Esophagus squamous epithelium (tissue), 4 donors: Measurements from ENCODE around the gene FBXW4.

ENCODE experiments used
- CTCF ChIP-seq, 6 experiments: fragments of 450-650 bp in 4 of 6; fragments of 200-600 bp in 2 of 6; sonication (generic) in 2 of 6; IDR thresholded peaks; one replicate each; pipeline ENCODE4 v1.5.1; 2016 to 2019; ENCODE audit warnings: antibody characterized with exemption in 6 of 6, mild to moderate bottlenecking in 4 of 6, moderate library complexity in 4 of 6
- POLR2A ChIP-seq, 4 donors: fragments of 450-650 bp; IDR thresholded peaks; one replicate each; pipeline ENCODE4 v1.6.1; 2017; ENCODE audit warnings: antibody characterized with exemption in 4 of 4, mild to moderate bottlenecking in 4 of 4, moderate library complexity in 3 of 4

- TF ChIP-seq CTCF (IDR thresholded peaks at IDR 0.05) (no peak), POLR2A (IDR thresholded peaks at IDR 0.05) (no peak)
Observed at GRCh38 chr10:101724446-101724845, 29.5 kb upstream of the FBXW4 start.
